GM18520 (cell line): Measurements from ENCODE around the gene THBS1.

Experiments used
- ATAC-seq: cut with Tn5 transposase; IDR thresholded peaks from one replicate; pipeline ENCODE4 v1.9.1; 2021; ENCODE audit not compliant: unreplicated experiment

THBS1 gene

DNA sequence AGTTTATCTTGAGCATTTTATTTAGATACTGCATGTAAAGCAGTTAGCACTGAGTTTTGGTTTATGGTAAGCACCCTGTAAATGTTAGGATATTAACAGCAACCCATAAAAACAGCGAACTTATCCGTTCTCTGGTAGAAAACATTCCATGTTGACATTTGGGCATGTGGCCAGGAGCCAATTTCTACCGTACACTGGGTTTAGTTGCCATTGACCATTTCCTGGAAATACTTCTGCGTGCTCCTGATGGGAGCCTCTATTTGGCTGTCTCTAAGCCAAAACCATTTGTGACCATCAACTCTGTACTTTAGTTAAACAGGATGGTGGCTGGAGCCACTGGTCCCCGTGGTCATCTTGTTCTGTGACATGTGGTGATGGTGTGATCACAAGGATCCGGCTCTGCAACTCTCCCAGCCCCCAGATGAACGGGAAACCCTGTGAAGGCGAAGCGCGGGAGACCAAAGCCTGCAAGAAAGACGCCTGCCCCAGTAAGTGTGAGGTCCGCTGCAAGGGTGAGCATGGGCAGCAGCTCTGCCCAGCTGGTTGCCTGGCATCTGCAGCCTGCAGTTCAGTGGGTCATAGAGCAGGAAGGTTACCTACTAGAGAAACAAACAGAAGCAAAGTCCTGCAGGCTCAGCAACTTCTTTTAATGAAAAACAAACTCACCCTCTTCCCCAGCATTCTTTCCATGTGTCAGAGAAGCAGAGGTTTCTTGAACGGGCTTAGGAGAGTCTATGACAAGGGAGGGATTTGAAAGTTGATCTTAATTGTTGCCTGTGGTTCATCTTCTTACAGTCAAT, 7.1 kb downstream of the THBS1 start:
- no peak for ATAC-seq

GRCh38 chr15:39588531-39589192, 7.8 kb downstream of the THBS1 start:
- ATAC-seq, result no peak

- ATAC-seq, result no peak
Measured at GRCh38 chr15:39589193-39589814, 8.4 kb downstream of the THBS1 start.

DNA sequence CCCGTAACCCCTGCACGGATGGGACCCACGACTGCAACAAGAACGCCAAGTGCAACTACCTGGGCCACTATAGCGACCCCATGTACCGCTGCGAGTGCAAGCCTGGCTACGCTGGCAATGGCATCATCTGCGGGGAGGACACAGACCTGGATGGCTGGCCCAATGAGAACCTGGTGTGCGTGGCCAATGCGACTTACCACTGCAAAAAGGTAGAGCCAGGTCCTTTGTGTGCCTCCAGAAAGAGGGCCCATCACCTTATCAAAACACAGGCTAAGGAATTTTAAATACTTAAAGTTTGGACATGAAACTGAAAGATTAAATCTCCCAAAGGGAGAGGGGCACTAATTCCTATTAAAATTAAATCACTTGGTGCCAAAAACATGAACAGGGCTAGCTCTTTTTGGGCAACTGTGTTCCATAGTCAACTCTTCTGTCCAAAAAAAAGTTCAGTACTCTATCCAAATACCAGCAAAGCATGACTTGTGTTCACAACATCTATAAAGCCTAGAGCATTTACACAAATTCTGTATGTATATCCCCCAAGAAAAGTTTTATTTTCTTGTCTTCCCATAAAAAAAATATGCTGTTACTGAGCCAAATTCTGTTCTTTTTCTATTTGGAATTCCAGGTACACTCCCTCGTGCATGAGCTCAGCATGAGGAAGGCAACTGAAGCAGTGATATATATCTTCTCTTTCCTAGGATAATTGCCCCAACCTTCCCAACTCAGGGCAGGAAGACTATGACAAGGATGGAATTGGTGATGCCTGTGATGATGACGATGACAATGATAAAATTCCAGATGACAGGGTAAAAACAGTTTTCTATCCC, 9.2 kb downstream of the THBS1 start:
- no peak for ATAC-seq

DNA sequence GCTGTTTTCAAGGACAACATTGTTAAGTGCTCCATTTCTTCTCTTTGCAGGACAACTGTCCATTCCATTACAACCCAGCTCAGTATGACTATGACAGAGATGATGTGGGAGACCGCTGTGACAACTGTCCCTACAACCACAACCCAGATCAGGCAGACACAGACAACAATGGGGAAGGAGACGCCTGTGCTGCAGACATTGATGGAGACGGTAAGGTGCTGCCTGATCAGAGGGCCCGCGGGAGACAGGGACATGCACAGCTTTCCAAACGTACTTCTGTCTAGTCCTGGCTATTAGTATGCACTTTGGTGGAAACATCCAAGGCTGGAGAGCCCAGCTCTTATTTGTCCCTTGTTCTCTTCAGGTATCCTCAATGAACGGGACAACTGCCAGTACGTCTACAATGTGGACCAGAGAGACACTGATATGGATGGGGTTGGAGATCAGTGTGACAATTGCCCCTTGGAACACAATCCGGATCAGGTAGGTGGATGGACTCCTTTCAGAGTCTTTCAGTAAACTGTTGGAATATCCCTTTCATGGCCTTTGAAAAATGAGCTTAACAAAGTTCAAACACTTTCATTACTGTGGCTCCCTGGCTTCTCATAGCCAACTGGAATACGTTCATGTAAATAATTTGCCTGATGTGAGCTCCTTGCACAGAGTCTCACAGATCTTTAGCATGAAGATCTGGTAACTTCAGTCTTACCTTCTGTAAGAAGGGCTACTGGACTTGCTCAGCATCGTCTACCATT, 10.4 kb downstream of the THBS1 start:
- ATAC-seq, result no peak

DNA sequence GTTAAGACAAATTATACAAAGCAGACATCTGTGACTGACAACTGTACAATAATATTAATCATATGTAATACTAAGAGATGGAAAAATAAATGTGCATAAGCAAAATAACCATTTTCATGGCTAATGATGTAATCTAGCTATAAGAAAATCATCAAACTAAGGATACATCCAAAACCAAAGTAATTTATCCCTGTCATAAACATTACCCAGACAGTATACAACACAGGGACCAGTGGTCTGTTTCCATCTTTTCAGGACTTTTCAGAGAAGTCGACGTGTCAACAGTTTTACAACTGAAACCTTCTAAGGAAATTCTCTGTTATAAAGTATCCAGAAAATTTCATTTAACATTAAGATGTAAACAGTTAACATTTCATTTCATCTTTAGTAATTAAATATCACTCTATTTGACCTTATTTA, 11.0 kb downstream of the THBS1 start:
- no peak for ATAC-seq

DNA sequence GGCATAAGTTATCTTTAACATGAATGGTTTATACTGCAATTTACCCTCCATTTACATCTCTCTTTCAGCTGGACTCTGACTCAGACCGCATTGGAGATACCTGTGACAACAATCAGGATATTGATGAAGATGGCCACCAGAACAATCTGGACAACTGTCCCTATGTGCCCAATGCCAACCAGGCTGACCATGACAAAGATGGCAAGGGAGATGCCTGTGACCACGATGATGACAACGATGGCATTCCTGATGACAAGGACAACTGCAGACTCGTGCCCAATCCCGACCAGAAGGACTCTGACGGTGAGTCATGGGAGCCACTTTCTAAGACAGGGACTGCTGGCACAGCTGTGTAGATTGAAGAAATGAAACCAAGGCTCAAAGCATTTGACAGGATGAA, 11.6 kb downstream of the THBS1 start:
- ATAC-seq, result no peak

DNA sequence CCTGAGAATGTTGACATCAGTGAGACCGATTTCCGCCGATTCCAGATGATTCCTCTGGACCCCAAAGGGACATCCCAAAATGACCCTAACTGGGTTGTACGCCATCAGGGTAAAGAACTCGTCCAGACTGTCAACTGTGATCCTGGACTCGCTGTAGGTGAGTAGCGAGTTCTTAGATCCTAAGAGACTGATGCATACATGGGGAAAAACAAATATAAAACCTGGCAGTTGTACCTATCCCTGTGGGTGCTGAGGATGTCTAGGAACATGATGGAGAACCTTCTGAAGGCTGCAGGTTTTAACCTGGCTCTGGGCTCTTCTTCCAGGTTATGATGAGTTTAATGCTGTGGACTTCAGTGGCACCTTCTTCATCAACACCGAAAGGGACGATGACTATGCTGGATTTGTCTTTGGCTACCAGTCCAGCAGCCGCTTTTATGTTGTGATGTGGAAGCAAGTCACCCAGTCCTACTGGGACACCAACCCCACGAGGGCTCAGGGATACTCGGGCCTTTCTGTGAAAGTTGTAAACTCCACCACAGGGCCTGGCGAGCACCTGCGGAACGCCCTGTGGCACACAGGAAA, 12.3 kb downstream of the THBS1 start:
- no peak for ATAC-seq

DNA sequence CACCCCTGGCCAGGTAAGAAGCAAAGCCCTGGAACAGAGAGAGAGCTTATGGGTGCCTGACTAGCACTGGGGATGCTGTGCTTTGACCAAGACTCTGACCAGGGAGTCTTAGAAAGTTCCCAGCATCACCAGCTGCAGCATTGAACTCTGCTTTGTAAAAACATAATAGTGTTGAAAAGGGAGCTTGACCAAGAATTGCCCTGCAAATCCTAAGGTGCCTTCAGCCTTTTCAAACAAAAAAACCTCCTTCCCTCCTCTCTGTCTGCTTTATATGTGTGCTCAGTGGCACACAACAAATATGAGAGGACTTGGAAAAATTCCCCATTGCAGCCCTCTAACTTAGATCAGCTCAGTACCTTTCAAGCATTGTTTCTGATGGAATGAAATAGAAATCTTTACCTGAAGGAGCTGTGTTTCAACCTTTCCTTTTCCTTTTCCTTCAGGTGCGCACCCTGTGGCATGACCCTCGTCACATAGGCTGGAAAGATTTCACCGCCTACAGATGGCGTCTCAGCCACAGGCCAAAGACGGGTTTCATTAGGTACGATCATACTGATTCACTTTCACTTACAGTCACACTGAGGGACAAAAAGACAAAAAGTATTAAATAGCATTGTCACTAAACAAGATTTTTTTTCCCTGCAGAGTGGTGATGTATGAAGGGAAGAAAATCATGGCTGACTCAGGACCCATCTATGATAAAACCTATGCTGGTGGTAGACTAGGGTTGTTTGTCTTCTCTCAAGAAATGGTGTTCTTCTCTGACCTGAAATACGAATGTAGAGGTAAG, 13.0 kb downstream of the THBS1 start:
- ATAC-seq, result no peak

DNA sequence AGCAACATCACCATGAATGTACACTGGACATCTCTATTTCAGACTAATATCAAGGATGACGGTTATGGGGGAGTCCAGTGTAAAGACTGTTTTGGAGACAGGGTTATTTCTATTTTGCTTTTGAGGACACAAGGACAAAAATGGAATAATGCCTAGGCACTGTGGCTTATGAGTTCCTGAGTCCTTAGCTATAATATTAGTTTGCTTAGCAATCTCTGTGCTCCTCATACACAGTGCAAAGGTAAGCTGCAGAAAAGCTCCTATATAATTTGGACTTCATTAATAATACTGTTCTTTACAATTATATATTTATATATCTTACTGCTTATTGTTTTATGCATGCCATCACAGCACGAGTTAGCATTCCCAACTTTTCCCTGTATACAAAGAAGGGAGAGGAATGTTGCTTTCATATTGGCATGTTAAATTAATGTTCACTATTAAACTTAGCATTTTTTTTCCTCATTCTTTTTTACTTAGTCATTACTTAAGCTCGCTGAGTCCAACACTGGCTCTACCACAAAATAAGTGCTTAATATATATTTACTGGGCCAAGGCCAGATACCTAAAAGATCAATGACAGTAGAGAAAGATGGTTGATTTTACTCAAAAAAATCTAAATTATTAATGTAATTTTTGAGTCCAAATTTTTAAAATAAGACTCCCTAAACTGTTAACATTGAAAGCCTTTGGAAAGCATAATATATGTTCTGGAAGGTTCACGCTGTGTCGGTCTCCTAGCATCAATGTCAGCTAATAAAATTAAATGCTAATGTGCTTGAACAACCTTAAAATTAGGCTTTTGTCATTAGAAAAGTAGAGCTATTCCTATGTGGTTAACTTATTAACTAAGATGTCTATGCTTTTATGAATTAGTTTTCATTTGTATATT, 13.8 kb downstream of the THBS1 start:
- ATAC-seq, result no peak

DNA sequence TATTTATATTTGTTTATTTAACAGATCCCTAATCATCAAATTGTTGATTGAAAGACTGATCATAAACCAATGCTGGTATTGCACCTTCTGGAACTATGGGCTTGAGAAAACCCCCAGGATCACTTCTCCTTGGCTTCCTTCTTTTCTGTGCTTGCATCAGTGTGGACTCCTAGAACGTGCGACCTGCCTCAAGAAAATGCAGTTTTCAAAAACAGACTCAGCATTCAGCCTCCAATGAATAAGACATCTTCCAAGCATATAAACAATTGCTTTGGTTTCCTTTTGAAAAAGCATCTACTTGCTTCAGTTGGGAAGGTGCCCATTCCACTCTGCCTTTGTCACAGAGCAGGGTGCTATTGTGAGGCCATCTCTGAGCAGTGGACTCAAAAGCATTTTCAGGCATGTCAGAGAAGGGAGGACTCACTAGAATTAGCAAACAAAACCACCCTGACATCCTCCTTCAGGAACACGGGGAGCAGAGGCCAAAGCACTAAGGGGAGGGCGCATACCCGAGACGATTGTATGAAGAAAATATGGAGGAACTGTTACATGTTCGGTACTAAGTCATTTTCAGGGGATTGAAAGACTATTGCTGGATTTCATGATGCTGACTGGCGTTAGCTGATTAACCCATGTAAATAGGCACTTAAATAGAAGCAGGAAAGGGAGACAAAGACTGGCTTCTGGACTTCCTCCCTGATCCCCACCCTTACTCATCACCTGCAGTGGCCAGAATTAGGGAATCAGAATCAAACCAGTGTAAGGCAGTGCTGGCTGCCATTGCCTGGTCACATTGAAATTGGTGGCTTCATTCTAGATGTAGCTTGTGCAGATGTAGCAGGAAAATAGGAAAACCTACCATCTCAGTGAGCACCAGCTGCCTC, 14.7 kb downstream of the THBS1 start:
- ATAC-seq, result no peak

DNA sequence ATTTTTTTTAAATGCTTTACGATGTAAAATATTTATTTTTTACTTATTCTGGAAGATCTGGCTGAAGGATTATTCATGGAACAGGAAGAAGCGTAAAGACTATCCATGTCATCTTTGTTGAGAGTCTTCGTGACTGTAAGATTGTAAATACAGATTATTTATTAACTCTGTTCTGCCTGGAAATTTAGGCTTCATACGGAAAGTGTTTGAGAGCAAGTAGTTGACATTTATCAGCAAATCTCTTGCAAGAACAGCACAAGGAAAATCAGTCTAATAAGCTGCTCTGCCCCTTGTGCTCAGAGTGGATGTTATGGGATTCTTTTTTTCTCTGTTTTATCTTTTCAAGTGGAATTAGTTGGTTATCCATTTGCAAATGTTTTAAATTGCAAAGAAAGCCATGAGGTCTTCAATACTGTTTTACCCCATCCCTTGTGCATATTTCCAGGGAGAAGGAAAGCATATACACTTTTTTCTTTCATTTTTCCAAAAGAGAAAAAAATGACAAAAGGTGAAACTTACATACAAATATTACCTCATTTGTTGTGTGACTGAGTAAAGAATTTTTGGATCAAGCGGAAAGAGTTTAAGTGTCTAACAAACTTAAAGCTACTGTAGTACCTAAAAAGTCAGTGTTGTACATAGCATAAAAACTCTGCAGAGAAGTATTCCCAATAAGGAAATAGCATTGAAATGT, 15.6 kb downstream of the THBS1 start:
- ATAC-seq, result no peak

GRCh38 chr15:39597336-39597735, 16.5 kb downstream of the THBS1 start:
- no peak for ATAC-seq

GRCh38 chr15:39597751-39598185, 16.9 kb downstream of the THBS1 start:
- no peak for ATAC-seq

DNA sequence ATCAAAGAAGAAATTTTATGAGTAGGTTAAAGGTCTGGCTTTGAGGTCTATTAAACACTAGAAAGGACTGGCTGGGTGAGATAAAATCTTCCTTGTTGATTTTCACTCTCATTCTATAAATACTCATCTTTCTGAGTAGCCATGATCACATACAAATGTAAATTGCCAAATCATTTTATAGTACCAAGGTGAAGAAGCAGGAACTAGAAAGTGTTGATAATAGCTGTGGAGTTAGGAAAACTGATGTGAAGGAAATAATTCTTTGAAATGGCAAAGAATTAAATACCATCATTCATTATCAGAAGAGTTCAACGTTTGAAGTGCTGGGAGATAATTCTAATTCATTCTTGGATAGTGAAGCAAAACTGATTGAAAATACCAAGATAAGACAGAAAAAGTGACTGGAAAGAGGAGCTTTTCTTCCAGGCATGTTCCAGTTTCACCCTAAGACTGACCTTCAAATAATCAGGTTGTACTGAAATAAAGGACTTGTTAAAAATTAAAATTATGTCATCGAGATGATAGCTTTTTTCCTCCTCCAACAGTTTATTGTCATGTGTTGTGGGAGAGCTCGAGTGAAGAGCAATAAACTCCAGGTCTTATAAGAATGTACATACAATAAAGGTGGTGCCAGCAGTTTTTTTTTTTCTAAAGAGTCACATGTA, 17.4 kb downstream of the THBS1 start:
- no peak for ATAC-seq
